22Rv1 (cell line): ENCODE measurements around the gene CTAGE1.

Experiments
- H3K27ac ChIP-seq: fragments of 450-650 bp; 2 replicates; pipeline ENCODE4 v1.5.1; 2017
- CTCF ChIP-seq: fragments of 450-650 bp; IDR thresholded peaks from 2 replicates; pipeline ENCODE4 v1.5.1; 2017; ENCODE audit warnings: mild to moderate bottlenecking
- ZFX ChIP-seq: fragments of 450-650 bp; IDR thresholded peaks from 2 replicates; pipeline ENCODE4 v1.6.1; 2017; ENCODE audit warnings: antibody characterized with exemption, borderline replicate concordance

Gene CTAGE1

DNA sequence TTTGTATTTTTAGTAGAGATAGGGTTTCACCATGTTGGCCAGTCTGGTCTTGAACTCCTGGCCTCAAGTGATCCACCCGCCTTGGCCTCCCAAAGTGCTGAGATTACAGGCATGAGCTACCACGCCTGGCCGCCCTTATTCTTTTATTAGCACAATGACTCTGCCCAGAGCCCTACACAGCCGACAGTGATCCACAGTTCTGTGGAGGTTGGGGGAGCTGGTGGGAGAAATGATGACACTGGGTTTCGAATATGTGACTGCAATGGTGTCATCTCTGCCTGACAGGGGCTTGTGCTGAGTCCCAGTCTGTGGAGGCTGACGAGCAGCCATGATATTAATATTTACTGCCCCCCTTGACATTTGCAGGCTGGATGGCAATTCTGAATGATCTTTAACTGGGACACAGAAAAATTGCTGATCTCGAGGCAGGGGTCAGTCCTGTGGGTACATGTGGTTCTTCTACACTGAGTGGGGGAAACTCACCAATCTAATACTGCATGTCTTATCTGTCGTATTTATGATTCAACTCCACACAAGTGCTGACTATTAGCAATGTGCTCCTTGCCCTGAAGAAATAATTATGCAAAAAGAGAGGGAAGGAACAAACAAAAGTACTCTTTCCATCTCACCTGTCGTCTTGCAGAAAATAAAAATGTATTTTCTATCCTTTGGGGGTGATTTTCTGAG, 6.3 kb upstream of the CTAGE1 start:
- TF ChIP-seq CTCF (no peak), ZFX (no peak)
- no peak overlapping the region for H3K27ac ChIP-seq

DNA sequence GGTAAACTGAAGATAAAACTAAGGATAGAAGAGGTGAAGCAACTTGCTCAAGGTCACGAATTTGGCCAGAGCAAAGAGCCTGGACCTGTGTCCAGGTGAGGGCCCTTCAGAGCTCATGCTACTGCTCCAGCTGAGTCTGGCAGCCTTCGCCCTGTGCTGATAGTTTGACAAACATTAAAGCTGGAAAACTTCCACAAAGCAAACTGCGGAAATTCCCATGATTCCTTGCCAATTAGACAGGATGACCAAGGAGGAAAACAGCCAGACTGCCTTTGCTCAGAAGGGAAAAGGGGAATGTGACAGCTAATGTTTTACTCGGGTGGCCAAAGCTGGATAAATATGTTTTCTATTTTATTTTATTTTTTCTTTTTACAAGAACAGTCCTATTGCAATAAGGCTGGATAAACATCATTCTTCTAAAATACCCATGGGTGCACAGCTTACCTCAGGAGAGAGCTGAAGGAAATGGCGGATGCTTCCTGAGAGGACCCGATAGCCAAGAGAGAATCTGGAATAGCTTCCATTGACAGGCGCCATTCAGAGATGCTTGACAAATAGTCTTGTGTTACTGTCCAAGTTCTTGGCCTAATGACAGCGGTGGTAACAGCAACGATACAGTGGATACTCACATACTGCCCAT, 5.3 kb upstream of the CTAGE1 start:
- TF ChIP-seq ZFX, result no peak
- TF ChIP-seq CTCF, result no peak
- H3K27ac ChIP-seq, result no peak overlapping the region

GRCh38 chr18:22420652-22421051, 2.9 kb upstream of the CTAGE1 start:
- H3K27ac ChIP-seq, result no peak overlapping the region
- TF ChIP-seq ZFX (no peak), CTCF (no peak)

DNA sequence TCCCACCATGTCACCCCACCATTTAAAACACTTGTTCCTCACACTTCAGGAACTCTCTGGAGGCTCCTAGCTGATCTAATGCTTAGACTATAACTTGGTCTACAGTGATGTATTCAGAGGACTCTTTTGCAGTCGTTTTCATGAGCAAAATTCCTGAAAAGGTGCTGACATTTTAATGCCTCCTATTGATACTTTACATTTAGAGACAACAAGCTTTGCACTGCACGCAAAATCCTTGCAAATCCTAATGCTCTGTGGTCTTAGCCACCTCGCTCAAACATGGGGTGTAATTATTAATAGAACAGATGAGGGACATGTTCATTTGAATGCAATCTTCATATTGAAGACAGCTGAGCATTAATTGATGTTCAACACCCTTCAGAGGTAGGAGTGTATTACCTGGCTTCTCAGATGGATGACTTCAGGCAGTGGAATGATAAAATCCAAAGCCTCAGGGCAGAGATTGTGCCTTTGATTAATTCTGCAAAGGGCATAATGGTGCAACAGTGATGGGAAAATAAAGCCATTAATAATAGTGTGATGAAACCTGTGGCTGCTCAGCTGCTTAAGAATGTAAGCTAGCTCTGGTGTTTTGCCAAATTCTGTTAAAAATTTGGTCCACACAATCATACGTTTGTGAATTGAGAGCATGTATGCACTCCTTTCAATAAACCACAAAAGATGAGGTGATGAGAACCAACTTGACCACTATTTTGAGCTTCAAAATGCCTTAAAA, 5.4 kb downstream of the CTAGE1 start:
- no peak for TF ChIP-seq ZFX
- TF ChIP-seq CTCF, result no peak
- H3K27ac ChIP-seq, result no peak overlapping the region

GRCh38 chr18:22411446-22411845, 6.3 kb downstream of the CTAGE1 start:
- no peak for TF ChIP-seq ZFX
- TF ChIP-seq CTCF, result no peak
- no peak overlapping the region for H3K27ac ChIP-seq

GRCh38 chr18:22410126-22410525, 7.6 kb downstream of the CTAGE1 start:
- H3K27ac ChIP-seq, result no peak overlapping the region
- no peak for TF ChIP-seq ZFX
- TF ChIP-seq CTCF, result no peak

DNA sequence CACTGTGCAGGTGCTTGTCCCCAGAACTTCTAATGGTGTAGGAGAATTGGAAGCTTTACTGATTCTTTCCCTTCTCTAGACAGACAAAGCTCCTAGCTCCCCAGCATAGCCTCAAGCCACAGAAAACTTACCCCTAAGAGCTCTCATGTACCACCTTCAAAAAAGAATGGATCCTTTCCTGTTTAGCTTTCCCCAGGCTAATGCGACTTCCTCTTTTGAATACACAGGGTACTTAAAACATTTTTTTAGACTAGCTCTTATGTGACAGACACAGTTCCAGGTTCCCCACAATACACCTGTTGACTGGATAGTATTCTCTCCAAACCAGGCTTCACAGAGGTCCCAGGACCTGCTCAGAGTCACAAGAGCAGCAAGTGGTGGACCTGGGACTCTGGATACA, 8.3 kb downstream of the CTAGE1 start:
- no peak overlapping the region for H3K27ac ChIP-seq
- TF ChIP-seq ZFX (no peak), CTCF (no peak)
